Ovary (tissue), 3 donors: ENCODE measurements around the gene C2orf72.

Source experiments
- POLR2A ChIP-seq: fragments of 450-650 bp; IDR thresholded peaks from one replicate; pipeline ENCODE4 v1.6.1; 2017; ENCODE audit warnings: antibody characterized with exemption, mild to moderate bottlenecking, moderate library complexity
- TF ChIP-seq, protein P1 (sequence below), 3 donors: fragments of 450-650 bp in 2 of 3; fragments of 200-600 bp in 1 of 3; IDR thresholded peaks; one replicate each; pipeline versions ENCODE4 v1.5.1 to v1.8.0; 2016 to 2022; ENCODE audit warnings: antibody characterized with exemption in 3 of 3, mild to moderate bottlenecking in 1 of 3
- donor health status: DM: no; HTN: no; CAD: no.

- TF ChIP-seq, protein P1, sequence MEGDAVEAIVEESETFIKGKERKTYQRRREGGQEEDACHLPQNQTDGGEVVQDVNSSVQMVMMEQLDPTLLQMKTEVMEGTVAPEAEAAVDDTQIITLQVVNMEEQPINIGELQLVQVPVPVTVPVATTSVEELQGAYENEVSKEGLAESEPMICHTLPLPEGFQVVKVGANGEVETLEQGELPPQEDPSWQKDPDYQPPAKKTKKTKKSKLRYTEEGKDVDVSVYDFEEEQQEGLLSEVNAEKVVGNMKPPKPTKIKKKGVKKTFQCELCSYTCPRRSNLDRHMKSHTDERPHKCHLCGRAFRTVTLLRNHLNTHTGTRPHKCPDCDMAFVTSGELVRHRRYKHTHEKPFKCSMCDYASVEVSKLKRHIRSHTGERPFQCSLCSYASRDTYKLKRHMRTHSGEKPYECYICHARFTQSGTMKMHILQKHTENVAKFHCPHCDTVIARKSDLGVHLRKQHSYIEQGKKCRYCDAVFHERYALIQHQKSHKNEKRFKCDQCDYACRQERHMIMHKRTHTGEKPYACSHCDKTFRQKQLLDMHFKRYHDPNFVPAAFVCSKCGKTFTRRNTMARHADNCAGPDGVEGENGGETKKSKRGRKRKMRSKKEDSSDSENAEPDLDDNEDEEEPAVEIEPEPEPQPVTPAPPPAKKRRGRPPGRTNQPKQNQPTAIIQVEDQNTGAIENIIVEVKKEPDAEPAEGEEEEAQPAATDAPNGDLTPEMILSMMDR (IDR thresholded peaks at IDR 0.05): no peak
- TF ChIP-seq POLR2A: no peak
Observed at GRCh38 chr2:231030725-231031124, 6.6 kb upstream of the C2orf72 start.
